ENCODE data around the gene CDC16. TPM values are rescaled to one million over a fixed set of nuclear protein-coding genes. Genes with fewer than 3 reads are reported as not detected.

CDC16 gene
- total RNA-seq, 1 experiment from 2014 or later, result 71.6 TPM

GRCh38 chr13:114222461-114222968 is 12.2 kb upstream of the CDC16 start:
- Histone ChIP-seq H3K4me3 (no peak overlapping the region), H3K9me3 (no peaks in the 10 kb centered on the region)
- no peak for DNase-seq

GRCh38 chr13:114224201-114224600 is 10.5 kb upstream of the CDC16 start:
- H3K4me3 ChIP-seq, result no peak overlapping the region
- DNase-seq, result no peak
- no peaks in the 10 kb centered on the region for H3K27me3 ChIP-seq
- no peaks in the 10 kb centered on the region for H3K9me3 ChIP-seq
- H3K36me3 ChIP-seq, result no peaks in the 10 kb centered on the region

More at GRCh38 chr13:114222461-114222968, 12.2 kb upstream of the CDC16 start:
- H3K27me3 ChIP-seq, result no peaks in the 10 kb centered on the region
- H3K36me3 ChIP-seq, result no peaks in the 10 kb centered on the region

DNA sequence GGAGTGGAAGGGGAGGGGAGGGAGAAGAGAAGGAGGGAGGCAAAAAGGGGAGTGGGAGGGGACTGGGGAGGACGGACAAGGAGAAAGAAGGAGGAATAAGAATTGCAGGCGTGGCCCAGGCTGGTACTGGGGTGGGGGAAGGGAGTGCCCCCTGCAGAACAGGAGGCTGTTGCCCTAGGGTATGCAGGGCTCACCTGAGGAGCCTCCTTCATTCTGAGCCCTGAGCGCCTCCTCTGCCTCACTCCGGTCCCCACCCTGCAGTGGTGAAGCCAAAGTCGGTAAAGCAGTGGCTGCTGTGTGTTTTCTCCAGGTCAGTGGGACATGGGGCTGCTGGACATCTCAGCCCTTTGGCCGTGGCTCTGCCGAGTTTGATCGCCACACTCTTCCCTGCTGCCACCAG is 9.1 kb upstream of the CDC16 start:
- no peaks in the 10 kb centered on the region for H3K36me3 ChIP-seq
- DNase-seq, result no peak
- H3K4me3 ChIP-seq, result no peak overlapping the region
- H3K9me3 ChIP-seq, result no peaks in the 10 kb centered on the region
- no peaks in the 10 kb centered on the region for H3K27me3 ChIP-seq

GRCh38 chr13:114226088-114226487 is 8.6 kb upstream of the CDC16 start:
- Histone ChIP-seq H3K36me3 (no peaks in the 10 kb centered on the region), H3K27me3 (no peaks in the 10 kb centered on the region), H3K9me3 (no peaks in the 10 kb centered on the region), H3K4me3 (no peak overlapping the region)
- DNase-seq, result no peak

GRCh38 chr13:114226699-114227323 is 7.9 kb upstream of the CDC16 start:
- H3K9me3 ChIP-seq, result no peaks in the 10 kb centered on the region
- DNase-seq, result peak; percentile 68
- H3K27me3 ChIP-seq, result no peaks in the 10 kb centered on the region
- no peak overlapping the region for H3K4me3 ChIP-seq
- H3K36me3 ChIP-seq, result no peaks in the 10 kb centered on the region

DNA sequence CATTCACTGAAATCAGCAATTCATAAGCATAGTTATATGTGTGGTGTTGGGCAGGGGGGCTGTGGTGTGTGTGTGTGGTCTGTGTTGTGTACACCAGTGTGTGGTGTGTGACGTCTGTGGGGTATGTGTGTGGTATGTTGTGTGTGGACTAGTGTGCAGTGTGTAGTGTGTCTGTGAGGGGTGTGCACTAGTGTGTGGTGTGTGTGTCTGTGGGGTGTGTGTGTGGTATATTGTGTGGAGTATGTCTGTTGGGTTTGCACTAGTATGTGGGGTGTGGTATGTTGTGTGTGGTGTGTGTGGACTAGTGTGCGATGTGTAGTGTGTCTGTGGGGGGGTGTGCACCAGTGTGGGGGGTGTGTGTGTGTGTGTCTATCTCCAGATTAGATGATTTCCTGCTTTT is 7.2 kb upstream of the CDC16 start:
- H3K27me3 ChIP-seq, result no peaks in the 10 kb centered on the region
- H3K9me3 ChIP-seq, result no peaks in the 10 kb centered on the region
- H3K36me3 ChIP-seq, result no peaks in the 10 kb centered on the region
- DNase-seq, result no peak
- no peak overlapping the region for H3K4me3 ChIP-seq

DNA sequence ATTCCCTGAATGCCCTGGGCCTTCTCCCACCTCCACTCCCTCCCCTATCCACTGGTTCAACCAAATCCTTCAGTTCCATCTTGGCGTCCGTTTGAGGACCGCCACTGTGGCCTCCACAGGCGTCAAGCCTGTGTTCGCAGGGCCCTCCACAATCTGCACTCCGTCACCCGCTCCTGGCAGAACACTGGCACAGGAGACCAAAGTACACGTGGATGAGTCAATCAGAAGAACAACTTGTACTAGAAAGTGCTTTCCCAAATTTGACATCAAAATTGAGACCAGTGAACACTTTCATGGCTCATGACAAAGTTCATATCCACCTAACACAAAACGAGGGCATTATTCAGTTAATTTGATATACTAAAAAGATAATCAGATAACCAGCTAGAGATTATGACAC is 6.5 kb upstream of the CDC16 start:
- no peak for DNase-seq
- Histone ChIP-seq H3K36me3 (no peaks in the 10 kb centered on the region), H3K4me3 (no peak overlapping the region), H3K9me3 (no peaks in the 10 kb centered on the region), H3K27me3 (no peaks in the 10 kb centered on the region)

DNA sequence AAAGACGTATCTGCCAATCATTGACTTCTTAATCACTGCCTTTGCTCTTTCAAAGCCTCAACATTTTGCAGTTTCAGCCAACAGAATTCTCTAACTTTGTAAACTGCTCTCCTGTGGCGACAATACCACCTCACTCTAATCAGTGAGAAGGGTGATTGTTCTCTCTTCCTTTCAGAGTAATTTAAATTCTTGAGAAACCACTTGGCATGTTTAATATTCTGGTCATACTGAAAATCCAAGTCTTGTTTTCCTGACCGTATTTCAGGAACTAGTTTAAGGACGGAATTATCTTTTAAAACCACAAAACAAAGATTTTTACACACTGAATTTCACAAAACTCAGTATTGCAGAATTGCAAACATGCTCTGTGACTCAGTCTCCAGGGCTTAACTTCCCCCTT is 5.2 kb upstream of the CDC16 start:
- Histone ChIP-seq H3K27me3 (no peaks in the 10 kb centered on the region), H3K36me3 (no peaks in the 10 kb centered on the region), H3K4me3 (no peak overlapping the region), H3K9me3 (no peaks in the 10 kb centered on the region)
- DNase-seq, result no peak

DNA sequence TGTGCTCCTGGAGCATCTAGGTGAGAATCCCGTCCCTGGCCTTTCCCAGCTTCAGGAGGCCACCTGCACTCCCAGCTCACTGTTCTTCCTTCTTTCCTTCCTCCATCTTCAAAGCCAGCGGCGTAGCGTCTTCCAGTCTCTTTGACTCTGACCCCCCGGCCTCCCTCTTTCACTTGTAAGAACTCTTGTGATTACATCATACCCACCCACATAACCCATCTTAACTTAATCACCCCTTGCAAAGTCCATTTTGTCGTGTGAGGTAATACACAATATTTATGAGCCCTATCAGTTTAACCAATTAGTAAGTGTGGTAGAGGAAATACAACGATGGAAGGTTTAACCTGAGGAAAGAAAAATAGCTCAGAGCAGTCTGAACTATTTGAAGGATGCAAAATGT is 4.6 kb upstream of the CDC16 start:
- DNase-seq, result no peak
- Histone ChIP-seq H3K36me3 (no peaks in the 10 kb centered on the region), H3K27me3 (no peaks in the 10 kb centered on the region), H3K9me3 (no peaks in the 10 kb centered on the region), H3K4me3 (no peak overlapping the region)

- Histone ChIP-seq H3K27me3 (no peaks in the 10 kb centered on the region), H3K36me3 (peaks cover under 1% of the 10 kb centered on the region; the same call in 1 of the 2 replicates), H3K4me3 (no peak overlapping the region), H3K9me3 (no peaks in the 10 kb centered on the region)
- DNase-seq, result no peak
Measured at GRCh38 chr13:114230575-114230974, 4.1 kb upstream of the CDC16 start.

- no peak for DNase-seq
- Histone ChIP-seq H3K36me3 (peaks cover 14% of the 10 kb centered on the region), H3K4me3 (no peak overlapping the region), H3K27me3 (no peaks in the 10 kb centered on the region), H3K9me3 (no peaks in the 10 kb centered on the region)
Measured at GRCh38 chr13:114231886-114232285, 2.8 kb upstream of the CDC16 start.

GRCh38 chr13:114234266-114234644 is 442 bp upstream of the CDC16 start:
- no peak for DNase-seq
- Histone ChIP-seq H3K36me3 (peaks cover 32% of the 10 kb centered on the region), H3K9me3 (no peaks in the 10 kb centered on the region), H3K27me3 (no peaks in the 10 kb centered on the region), H3K4me3 (peak overlapping the region; percentile 87)

GRCh38 chr13:114235697-114236096 is 1.0 kb downstream of the CDC16 start:
- no peaks in the 10 kb centered on the region for H3K9me3 ChIP-seq
- no peak for DNase-seq
- peaks cover 40% of the 10 kb centered on the region for H3K36me3 ChIP-seq
- H3K4me3 ChIP-seq, result peak overlapping the region; percentile 87
- no peaks in the 10 kb centered on the region for H3K27me3 ChIP-seq

GRCh38 chr13:114236227-114236626 is 1.5 kb downstream of the CDC16 start:
- Histone ChIP-seq H3K9me3 (no peaks in the 10 kb centered on the region), H3K27me3 (no peaks in the 10 kb centered on the region), H3K36me3 (peaks cover 45% of the 10 kb centered on the region), H3K4me3 (peak overlapping the region; percentile 87)
- DNase-seq, result no peak

- H3K27me3 ChIP-seq, result no peaks in the 10 kb centered on the region
- no peak for DNase-seq
- no peak overlapping the region for H3K4me3 ChIP-seq
- H3K9me3 ChIP-seq, result no peaks in the 10 kb centered on the region
- peaks cover 58% of the 10 kb centered on the region for H3K36me3 ChIP-seq
Measured at GRCh38 chr13:114237415-114238112, 2.9 kb downstream of the CDC16 start.

- no peak for DNase-seq
- Histone ChIP-seq H3K4me3 (no peak overlapping the region), H3K36me3 (peaks cover 88% of the 10 kb centered on the region), H3K27me3 (no peaks in the 10 kb centered on the region), H3K9me3 (no peaks in the 10 kb centered on the region)
Measured at GRCh38 chr13:114241918-114242317, 7.2 kb downstream of the CDC16 start.

DNA sequence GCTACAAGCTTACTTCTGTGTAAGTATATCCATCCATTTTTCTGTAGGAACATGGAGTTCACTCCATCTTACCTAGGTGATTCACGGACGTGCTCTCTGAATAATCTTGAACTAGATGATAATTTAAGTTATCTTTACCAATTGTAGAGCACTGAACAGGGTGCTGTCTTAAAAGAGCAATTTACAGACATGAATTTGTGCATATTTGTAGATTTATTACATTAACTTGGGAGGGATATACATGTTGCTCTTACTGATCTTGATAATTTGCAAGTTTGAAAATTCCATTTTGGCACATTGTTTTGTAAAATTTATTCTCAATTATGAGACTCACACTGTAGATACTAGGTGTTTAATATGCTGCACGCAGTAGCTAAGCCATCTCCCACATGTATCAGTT is 9.3 kb downstream of the CDC16 start:
- H3K36me3 ChIP-seq, result peaks cover 91% of the 10 kb centered on the region

DNA sequence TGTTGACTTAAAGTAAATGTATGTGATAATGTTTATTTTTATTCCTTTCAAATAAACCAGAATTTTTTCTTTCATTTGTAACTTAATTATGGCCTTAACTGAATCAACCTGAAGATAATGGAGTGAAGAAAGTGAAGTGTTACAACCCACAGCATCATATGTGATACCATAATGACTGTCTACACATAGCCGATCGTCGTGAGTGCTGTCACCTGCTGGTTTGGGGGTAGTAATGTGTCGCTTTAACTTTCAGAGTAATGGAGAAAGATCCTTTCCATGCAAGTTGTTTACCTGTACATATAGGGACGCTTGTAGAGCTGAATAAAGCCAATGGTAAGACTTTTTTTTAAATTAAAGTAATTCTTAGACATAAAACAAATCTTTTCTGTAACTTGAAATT is 9.9 kb downstream of the CDC16 start:
- Histone ChIP-seq H3K27me3 (no peaks in the 10 kb centered on the region), H3K36me3 (peaks cover 91% of the 10 kb centered on the region), H3K4me3 (no peak overlapping the region), H3K9me3 (no peaks in the 10 kb centered on the region)
- DNase-seq, result no peak

More for the DNA sequence above, 9.3 kb downstream of the CDC16 start:
- H3K27me3 ChIP-seq, result no peaks in the 10 kb centered on the region
- no peaks in the 10 kb centered on the region for H3K9me3 ChIP-seq
- no peak overlapping the region for H3K4me3 ChIP-seq
- no peak for DNase-seq
